ENCODE data around the gene FCER1G.
"Not testable (repeated sequence)": the region's sequence is repeated elsewhere in the genome, so short reads cannot be mapped to it uniquely, and the experiment has no call there.

FCER1G gene

GRCh38 chr1:161235957-161236775, 21.1 kb downstream of the FCER1G start:
- DNase-seq: no peak

DNA sequence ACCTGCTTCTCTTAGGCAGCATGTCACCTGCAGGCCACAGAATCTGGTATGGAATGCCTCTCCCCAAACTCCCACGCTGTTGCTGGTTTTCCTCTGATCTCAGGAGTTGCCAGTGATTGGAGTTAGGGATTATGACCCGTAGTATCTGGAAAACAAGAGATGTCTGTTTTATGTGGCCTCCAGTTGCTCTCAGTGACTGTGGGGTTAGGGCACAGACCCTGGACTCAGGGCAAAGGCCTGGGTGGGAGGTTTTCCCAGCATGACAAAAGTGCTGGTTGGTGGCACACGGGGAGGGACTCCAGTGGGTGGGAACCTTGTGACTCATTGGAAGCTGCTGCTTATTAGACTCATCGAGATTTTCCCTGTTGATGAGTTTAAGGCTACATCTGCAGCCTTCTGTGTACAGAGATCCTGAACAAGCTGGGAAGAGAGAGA, 23.0 kb downstream of the FCER1G start, which contains the start of gene NR1I3:
Gene NR1I3 (minus strand): TSS at position 165 of the 435 bp plus-strand sequence. CDS start 1,638 bp downstream, outside the sequence.
- DNase-seq: no peak

DNA sequence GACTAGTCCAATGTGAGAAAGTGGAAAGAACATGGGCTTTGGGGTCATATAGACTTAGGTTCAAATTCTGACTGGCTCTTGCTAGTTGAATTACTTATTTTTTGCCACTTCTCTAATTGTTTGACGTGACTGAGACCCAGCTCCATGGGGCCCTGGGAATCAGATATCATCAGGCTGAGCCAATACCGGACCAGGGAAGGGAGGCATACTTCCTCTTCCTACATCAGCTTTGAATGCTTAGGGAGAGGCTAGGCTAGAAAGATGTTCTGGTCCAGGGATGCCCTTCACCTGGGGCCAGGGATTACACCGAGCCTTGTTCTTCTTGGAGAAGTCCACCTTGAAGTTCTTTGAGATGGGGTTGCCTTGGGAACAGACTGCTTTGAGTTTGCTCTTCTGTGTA, 26.6 kb downstream of the FCER1G start:
- DNase-seq: no peak

- DNase-seq: no peak
Measured at GRCh38 chr1:161242313-161242712, 27.2 kb downstream of the FCER1G start.

- DNase-seq: no peak
Measured at GRCh38 chr1:161244888-161245287, 29.8 kb downstream of the FCER1G start.

DNA sequence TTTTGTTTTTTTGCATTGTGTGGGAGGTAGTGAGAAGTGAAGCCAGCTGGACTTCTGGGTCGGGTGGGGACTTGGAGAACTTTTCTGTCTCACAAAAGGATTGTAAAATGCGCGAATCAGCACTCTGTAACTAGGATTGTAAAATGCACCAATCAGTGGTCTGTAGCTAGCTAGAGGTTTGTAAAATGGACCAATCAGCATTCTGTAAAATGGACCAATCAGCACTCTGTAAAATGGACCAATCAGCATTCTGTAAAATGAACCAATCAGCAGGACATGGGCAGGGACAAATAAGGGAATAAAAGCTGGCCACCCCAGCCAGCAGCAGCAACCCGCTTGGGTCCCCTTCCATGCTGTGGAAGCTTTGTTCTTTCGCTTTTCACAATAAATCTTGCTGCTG, 35.0 kb downstream of the FCER1G start:
- not testable (repeated sequence) for DNase-seq

DNA sequence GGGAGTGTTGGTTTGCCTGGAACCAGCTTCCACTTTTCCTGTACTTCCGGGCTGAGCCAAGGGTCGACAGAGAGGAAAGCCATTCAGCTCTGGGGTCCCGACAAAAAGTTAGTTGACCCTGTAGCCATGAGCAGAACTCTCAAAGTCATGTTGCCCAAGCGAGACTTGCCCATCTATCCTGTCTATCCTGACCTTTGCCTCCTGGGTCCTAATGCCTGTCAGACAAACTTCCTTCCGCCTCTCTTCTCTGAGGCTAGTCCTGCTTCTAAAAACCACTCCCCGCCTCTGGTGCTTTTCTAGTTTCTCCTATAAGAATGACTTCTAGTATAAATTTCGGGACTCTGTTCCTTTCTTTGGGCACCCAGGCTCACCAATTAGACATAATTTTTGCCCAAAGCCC, 35.7 kb downstream of the FCER1G start:
- DNase-seq: no peak

DNA sequence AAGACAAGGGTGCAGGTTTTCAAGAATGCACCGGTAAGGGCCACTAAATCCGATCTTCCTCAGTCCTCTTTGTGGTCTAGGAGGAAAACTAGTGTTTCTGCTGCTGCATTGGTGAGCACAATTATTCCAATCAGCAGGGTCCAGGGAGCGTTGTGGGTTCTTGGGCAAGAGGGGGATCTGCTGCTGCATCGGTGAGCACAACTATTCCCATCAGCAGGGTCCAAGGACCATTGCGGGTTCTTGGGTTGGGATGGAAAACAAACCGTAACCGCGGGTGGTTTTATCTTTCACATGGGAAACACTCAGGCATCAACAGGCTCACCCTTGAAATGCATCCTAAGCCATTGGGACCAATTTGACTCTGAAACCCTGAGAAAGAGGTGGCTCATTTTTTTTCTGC, 36.5 kb downstream of the FCER1G start:
- DNase-seq: no peak

GRCh38 chr1:161255302-161255701, 40.2 kb downstream of the FCER1G start:
- DNase-seq: not testable (repeated sequence)

- DNase-seq: not testable (repeated sequence)
Measured at GRCh38 chr1:161255955-161256520, 40.9 kb downstream of the FCER1G start.

DNA sequence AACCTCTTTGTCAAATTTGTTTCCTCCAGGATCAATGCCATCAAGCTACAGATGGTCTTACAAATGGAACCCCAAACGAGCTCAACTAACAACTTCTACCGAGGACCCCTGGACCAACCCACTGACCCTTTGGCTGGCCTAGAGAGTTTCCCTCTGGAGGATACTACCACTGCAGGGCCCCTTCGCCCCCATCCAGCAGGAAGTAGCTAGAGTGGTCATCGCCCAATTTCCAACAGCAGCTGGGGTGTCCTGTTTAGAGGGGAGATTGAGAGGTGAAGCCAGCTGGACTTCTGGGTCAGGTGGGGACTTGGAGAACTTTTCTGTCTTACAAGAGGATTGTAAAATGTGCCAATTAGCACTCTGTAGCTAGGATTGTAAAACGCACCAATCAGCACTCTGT, 42.0 kb downstream of the FCER1G start:
- not testable (repeated sequence) for DNase-seq

- DNase-seq: no peak
Measured at GRCh38 chr1:161258439-161259344, 43.6 kb downstream of the FCER1G start, which contains the start of gene PCP4L1. TSS of gene PCP4L1 (plus strand) at chr1:161258745. CDS start at chr1:161258975, 230 bp downstream.

DNA sequence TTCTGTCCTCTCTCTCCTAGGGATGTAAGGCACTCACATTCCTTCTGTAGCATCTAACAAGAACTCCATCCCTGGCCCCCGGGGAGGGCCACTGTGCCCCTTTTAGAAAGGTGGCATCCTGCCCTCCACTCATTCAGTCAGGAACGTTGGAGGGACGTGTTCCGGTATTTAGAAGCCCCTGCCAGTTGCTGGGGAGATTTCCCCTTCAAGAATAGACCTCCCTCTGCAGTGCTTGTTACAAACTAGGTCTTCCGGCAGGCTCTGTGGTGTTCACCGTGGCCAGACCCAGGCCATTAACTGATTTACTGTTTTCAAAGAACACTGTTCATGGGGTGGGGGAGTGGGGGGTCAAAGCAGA, 44.2 kb downstream of the FCER1G start:
- DNase-seq: no peak

DNA sequence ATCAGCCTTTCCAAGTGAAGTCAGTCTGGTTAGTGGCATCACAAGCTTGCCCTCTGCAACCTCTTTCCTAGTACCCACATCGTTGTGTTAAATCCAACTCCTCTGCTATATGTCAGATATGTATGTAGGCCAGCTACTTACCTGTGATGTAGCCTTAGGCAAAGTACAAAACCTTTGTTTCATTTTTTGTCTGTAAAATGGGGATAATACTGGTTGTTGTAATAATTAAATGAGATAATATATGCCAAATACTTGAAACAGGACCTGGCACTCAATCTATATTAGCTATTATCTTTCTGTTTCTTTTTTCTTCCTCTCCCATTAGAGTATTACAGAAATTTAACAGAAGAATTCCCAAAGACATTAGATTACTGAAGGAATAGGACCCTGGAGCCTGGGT, 44.7 kb downstream of the FCER1G start:
- DNase-seq: no peak

- no peak for DNase-seq
Measured at GRCh38 chr1:161260376-161261260, 45.5 kb downstream of the FCER1G start.

DNA sequence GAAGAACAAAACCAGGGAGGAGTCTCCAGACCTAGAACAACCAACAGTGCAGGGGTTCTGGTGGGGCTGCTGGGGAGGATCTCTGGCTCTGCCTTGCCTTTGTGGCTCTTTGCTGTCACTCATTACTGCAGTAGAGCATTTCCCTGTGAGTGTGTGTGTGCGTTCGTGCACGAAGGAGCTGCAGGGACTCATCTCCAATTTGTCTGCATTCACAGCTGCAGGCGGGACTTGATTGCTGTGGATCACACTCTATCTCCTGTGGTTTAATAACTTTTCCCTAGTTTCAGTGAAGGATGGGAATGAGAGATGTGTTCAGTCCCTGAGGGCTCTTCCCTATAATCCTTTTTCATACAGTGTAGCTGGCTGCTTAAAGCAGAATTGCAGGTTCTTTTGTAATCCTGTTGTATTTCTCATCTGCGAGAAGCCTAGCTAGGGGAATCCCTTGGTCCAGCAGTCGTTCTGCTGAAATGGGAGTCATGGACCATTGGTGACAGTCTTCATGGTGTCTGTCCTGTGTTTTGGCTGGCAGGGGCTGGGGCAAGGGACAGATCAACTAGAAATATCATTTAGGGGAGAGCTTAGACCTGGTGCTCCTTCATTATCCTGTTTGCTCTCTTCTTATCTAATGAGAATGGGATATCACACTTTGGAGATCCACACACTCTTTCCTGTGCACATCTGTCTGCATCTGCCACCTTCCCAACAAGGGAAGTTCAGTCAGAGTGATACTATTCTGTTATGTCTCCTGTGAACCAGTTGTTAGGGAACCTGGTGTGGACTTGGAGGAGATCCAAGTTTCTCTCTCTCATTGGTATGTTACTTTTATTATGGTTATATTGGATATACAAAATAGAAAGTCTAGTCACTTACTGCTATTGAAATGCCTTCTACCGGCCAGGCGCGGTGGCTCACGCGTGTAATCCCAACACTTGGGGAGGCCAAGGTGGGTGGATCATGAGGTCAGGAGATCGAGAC, 46.5 kb downstream of the FCER1G start:
- no peak for DNase-seq

DNA sequence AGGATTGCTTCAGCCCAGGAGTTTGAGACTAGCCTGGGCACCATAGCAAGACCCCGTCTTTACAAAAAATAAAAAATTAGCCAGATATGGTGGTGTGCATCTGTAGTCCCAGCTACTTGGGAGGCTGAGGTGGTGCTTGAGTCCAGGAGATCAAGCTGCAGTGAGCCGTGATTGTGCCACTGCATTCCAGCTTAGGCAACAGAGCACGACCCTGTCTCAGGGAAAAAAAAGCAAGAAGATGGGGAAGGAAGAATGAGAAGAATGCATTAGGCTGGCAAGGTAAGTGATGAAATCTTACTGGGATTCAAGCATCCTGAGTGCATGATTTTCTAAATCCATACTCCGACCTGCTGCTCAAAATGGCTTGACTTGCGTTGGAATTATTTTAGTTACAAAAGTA, 50.2 kb downstream of the FCER1G start:
- no peak for DNase-seq

DNA sequence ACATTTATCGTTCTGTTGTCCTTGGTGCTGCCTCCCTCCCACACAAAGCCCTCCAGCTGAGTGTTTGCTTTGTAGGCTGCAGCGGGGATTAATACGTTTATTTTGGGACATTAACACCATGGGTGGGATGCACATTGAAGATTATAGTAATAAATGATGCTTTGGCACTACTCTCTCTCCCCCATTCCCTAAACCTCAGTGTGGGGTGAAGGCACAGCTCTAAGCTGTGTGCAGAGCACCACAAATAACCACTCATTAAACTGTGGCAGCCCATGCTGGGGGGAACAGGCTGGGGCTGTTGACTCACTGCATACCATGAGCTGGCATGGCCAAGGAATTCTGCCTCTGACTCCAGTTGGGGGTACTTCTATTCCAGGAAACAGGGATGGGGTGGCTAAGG, 51.1 kb downstream of the FCER1G start:
- no peak for DNase-seq

DNA sequence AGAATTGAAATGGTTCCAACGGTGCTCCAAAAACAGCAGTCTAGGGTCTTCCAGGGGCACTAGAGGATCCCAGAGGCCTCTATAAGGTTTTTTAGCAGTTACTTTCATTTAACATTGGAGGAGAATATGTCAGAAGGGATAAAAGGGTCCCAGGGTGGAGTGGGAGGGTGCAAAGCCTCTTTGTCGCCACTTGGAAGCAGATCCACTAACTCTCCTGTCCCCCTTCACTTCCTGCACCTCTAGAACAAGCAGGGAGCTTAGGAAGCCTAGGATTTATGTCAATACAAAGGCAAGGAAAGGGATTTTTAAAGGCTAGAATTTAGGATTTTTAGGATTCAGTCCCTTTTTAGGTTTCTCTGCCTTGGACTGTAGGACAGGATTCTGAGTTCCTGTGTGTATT, 51.7 kb downstream of the FCER1G start:
- DNase-seq: no peak

DNA sequence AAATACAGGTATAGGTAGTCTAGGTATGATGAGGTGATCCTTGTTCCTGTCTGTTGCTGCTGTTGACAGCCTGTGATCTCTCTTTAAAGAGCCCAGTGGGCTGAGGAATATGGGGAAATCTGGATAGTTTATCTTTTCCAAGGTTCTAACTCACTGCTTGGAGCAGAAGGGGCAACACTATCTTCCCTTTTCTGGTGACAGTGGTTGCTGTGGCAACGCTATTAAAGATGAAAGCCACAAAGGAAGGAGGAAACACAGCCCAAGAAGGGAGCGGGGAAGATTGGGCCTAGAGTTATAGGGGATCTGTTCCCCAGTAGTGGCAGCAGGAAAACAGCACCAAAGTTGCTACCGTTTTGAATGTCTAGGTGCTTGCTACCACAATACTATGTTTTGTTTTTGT, 52.2 kb downstream of the FCER1G start:
- no peak for DNase-seq

Data from amniotic stem cell (primary cell).